Muscle of arm (tissue), 12 donors: Measurements from ENCODE around the gene C2orf81. TPM values are rescaled to one million over a fixed set of nuclear protein-coding genes. Genes with fewer than 3 reads are reported as not detected.

Source experiments
- DNase-seq: peaks from one replicate; pipeline ENCODE4 v3.0.0-alpha.2; 2013
- polyA plus RNA-seq, 12 donors: library from polyadenylated mRNA; unstranded; fragments of 120-200 nt; gene quantifications; one replicate each; pipeline ENCODE4 v1.2.1, GENCODE V29; 2013; ENCODE audit not compliant: insufficient read length in 12 of 12

Gene C2orf81
- polyA plus RNA-seq, 12 donors = 1.6 to 3.8 (median 2.0) TPM; not detected in 2

DNA sequence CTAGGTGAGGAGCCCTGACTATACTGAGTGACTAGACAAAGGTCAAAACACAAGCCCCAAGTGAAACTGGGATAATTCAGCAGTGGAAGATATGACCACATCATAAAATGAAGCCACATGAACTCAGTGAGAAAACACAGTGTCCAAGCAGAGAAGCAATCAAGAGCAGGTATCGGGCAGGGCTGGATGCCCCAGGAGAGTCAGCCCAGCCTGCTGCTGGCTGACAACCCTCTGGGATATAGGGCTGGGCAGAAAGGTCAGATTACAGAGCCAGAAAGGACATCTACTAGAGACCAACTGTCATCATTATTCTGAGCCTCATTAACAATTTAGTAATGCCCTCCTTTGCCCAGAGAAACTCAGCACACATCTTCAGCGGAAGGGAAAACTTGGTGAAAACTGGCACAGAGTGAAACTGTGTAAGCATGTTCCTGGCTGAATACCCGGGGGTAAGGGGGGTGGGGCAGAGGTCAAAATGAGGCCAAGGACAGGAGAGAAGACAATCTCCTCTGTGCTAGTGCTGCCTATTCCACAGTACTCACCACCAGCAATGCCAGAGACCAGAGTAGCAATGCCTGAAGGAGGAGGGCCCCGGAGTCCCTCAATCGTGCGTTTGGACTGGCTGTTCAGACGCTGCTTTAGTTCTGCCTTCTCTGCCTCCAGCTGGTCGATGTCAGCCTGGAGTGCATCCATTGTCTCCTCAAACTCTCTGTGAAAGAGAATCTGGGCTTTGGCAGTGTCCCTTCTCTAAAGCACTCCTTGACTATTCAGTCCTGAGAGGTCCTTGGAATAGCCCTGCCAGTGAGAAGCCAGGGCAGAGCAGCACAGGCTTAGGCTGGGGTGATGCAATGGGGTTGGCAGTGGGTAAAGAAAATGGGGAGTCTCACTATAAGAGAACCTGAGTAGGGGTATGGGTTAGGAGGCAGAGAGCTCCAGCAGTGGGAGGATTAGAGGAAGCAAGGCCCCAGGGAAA lies 56.6 kb downstream of the C2orf81 start:
- no peak for DNase-seq

Other genes starting within 250 kb of the C2orf81 start
- 10 to 100 TPM in 11 of 12 donors, not detected in 1; 41.6 to 81.4 (median 57.0) TPM for gene MOB1A, start 242.7 kb downstream of the C2orf81 start, polyA plus RNA-seq
- 10 to 100 TPM in 11 of 12 donors, not detected in 1; 17.3 to 40.7 (median 27.4) TPM for gene MTHFD2, start 223.0 kb downstream of the C2orf81 start, polyA plus RNA-seq
- gene SLC4A5, start 78.2 kb downstream of the C2orf81 start, polyA plus RNA-seq = 10 to 100 TPM in 1 of 12 donors, 1 to 10 TPM in 10, not detected in 1; 1.4 to 12.3 (median 2.4) TPM
- gene DCTN1, start 41.3 kb downstream of the C2orf81 start, polyA plus RNA-seq = 100 to 1,000 TPM in 4 of 12 donors, 10 to 100 TPM in 7, not detected in 1; 81.5 to 146 (median 93.2) TPM
- gene WDR54, start 111 bp upstream of the C2orf81 start, polyA plus RNA-seq = 10 to 100 TPM in 6 of 12 donors, 1 to 10 TPM in 5, not detected in 1; 7.6 to 19.8 (median 10.0) TPM
- gene RTKN, start 20.3 kb upstream of the C2orf81 start, polyA plus RNA-seq = 10 to 100 TPM in 11 of 12 donors, not detected in 1; 32.5 to 58.4 (median 47.7) TPM
- 10 to 100 TPM in 11 of 12 donors, not detected in 1; 12.8 to 42.3 (median 16.1) TPM for gene INO80B, start 33.5 kb upstream of the C2orf81 start, polyA plus RNA-seq
- gene WBP1, start 36.8 kb upstream of the C2orf81 start, polyA plus RNA-seq = 10 to 100 TPM in 11 of 12 donors, not detected in 1; 41.4 to 76.6 (median 52.2) TPM
- gene MOGS, start 43.8 kb upstream of the C2orf81 start, polyA plus RNA-seq = 10 to 100 TPM in 11 of 12 donors, not detected in 1; 25.7 to 85.9 (median 32.7) TPM
- gene MRPL53, start 51.1 kb upstream of the C2orf81 start, polyA plus RNA-seq = 10 to 100 TPM in 11 of 12 donors, not detected in 1; 40.9 to 97.0 (median 56.2) TPM
- gene CCDC142, start 61.4 kb upstream of the C2orf81 start, polyA plus RNA-seq = 10 to 100 TPM in 4 of 12 donors, 1 to 10 TPM in 7, not detected in 1; 5.4 to 14.4 (median 8.5) TPM
- 10 to 100 TPM in 11 of 12 donors, not detected in 1; 15.3 to 36.6 (median 19.2) TPM for gene TTC31, start 61.5 kb upstream of the C2orf81 start, polyA plus RNA-seq
- 1 to 10 TPM in 2 of 12 donors, under 1 TPM in 7, not detected in 3; 0.27 to 1.5 (median 0.78) TPM for gene LBX2, start 78.0 kb upstream of the C2orf81 start, polyA plus RNA-seq
- 10 to 100 TPM in 10 of 12 donors, not detected in 2; 10.4 to 19.6 (median 13.0) TPM for gene PCGF1, start 86.1 kb upstream of the C2orf81 start, polyA plus RNA-seq
- gene TLX2, start 92.8 kb upstream of the C2orf81 start, polyA plus RNA-seq = under 1 TPM in 2 of 12 donors, not detected in 10; 0.08 to 0.43 TPM
- gene DQX1, start 104.6 kb upstream of the C2orf81 start, polyA plus RNA-seq = 10 to 100 TPM in 1 of 12 donors, 1 to 10 TPM in 3, under 1 TPM in 3, not detected in 5; 0.08 to 15.4 (median 1.0) TPM
- gene AUP1, start 108.1 kb upstream of the C2orf81 start, polyA plus RNA-seq = 10 to 100 TPM in 11 of 12 donors, not detected in 1; 53.8 to 89.9 (median 64.6) TPM
- 10 to 100 TPM in 11 of 12 donors, not detected in 1; 20.1 to 30.4 (median 27.9) TPM for gene HTRA2, start 108.3 kb upstream of the C2orf81 start, polyA plus RNA-seq
- gene LOXL3, start 132.3 kb upstream of the C2orf81 start, polyA plus RNA-seq = 1 to 10 TPM in 10 of 12 donors, not detected in 2; 6.5 to 9.6 (median 7.5) TPM
- 10 to 100 TPM in 1 of 12 donors, 1 to 10 TPM in 10, not detected in 1; 4.7 to 28.7 (median 6.0) TPM for gene DOK1, start 133.1 kb upstream of the C2orf81 start, polyA plus RNA-seq
- gene M1AP, start 226.7 kb upstream of the C2orf81 start, polyA plus RNA-seq = 1 to 10 TPM in 1 of 12 donors, under 1 TPM in 5, not detected in 6; 0.08 to 1.4 (median 0.27) TPM
- gene SEMA4F, start 232.6 kb upstream of the C2orf81 start, polyA plus RNA-seq = 1 to 10 TPM in 10 of 12 donors, not detected in 2; 2.3 to 5.0 (median 3.7) TPM